Testis (tissue), 3 donors: ENCODE measurements around the gene TMEM81. TPM values are rescaled to one million over a fixed set of nuclear protein-coding genes. Genes with fewer than 3 reads are reported as not detected.

Experiments
- DNase-seq: peaks from one replicate; pipeline ENCODE4 v3.0.0-alpha.2; 2019
- H3K27ac ChIP-seq, 2 donors: fragments of 200-600 bp; sonication (generic); one replicate each; pipeline ENCODE4 v1.5.1; 2019
- H3K27me3 ChIP-seq: fragments of 200-600 bp; sonication (generic); one replicate; pipeline ENCODE4 v1.5.1; 2019
- H3K36me3 ChIP-seq: fragments of 200-600 bp; sonication (generic); one replicate; pipeline ENCODE4 v1.5.1; 2017; ENCODE audit warnings: low read depth; ENCODE audit errors: missing control alignments
- H3K4me1 ChIP-seq: fragments of 200-600 bp; sonication (generic); one replicate; pipeline ENCODE4 v1.5.1; 2019
- H3K4me3 ChIP-seq, 2 donors: fragments of 200-600 bp; sonication (generic); one replicate each; pipeline ENCODE4 v1.5.1; 2017 to 2019
- H3K9me3 ChIP-seq: fragments of 200-600 bp; sonication (generic); one replicate; pipeline ENCODE4 v1.5.1; 2017
- POLR2A ChIP-seq: fragments of 450-650 bp; IDR thresholded peaks from one replicate; pipeline ENCODE4 v1.6.1; 2017; ENCODE audit warnings: antibody characterized with exemption, mild to moderate bottlenecking, moderate library complexity
- WGBS, 2 donors: methylation state at CpG; one replicate each; pipeline ENCODE4 v1.1.5; 2018; 5-methylcytosine and 5-hydroxymethylcytosine counted together
- intact Hi-C: fragments of 100-400 bp; cut with DNase I; formaldehyde crosslinking; loops from one replicate; pipeline ENCODE4 v1.15.1; 2023; ENCODE audit warnings: low total_unique reads
- polyA plus RNA-seq: library from polyadenylated mRNA; stranded (reverse); fragments of 350-450 nt; fragmentation: Illumina TruSeq; extraction: RNeasy Lipid Tissue Mini Kit (QIAGEN cat#74804); gene quantifications from one replicate; pipeline ENCODE4 v1.2.3, GENCODE V29; 2014; ENCODE audit warnings: low read depth, low replicate concordance; ENCODE audit not compliant: insufficient read depth
- total RNA-seq, 2 donors: library from RNA; depleted of rRNA; stranded (reverse); fragments of >200 nt; gene quantifications; one replicate each; pipeline ENCODE4 v1.2.3, GENCODE V29; 2016
- TF ChIP-seq, protein P1 (sequence below), 3 experiments: fragments of 450-650 bp in 2 of 3; fragments of 200-600 bp in 1 of 3; sonication (generic) in 1 of 3; IDR thresholded peaks; one replicate each; pipeline ENCODE4 v1.5.1; 2016 to 2019; ENCODE audit warnings: antibody characterized with exemption in 3 of 3, mild to moderate bottlenecking in 2 of 3, moderate library complexity in 1 of 3

The TMEM81 gene
- total and polyA plus RNA-seq, 3 donors from 2014 or later, result 5.7 to 6.8 (median 5.9) TPM

DNA sequence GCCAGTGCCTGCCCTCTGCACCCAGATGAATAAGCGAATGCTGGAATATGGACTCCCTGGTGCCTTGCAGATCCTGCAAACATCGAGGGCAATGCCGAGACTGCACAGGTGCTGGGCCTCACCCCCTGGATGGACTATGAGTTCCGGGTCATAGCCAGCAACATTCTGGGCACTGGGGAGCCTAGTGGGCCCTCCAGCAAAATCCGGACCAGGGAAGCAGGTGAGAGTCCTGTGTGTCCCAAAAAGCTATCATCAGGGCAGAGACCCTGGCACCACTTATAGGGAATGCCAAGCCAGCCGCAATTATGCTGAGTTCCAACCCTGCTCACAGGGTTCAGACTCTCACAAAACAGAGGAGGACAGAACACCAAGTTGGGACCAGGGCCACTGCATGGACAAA lies 17.2 kb downstream of the TMEM81 start:
- Histone ChIP-seq H3K27ac (no peak overlapping the region), H3K4me3 (no peak overlapping the region), H3K4me1 (no peaks in the 10 kb centered on the region), H3K9me3 (no peaks in the 10 kb centered on the region), H3K36me3 (no peaks in the 10 kb centered on the region), H3K27me3 (no peaks in the 10 kb centered on the region)
- DNase-seq, result no peak
- TF ChIP-seq, protein P1, sequence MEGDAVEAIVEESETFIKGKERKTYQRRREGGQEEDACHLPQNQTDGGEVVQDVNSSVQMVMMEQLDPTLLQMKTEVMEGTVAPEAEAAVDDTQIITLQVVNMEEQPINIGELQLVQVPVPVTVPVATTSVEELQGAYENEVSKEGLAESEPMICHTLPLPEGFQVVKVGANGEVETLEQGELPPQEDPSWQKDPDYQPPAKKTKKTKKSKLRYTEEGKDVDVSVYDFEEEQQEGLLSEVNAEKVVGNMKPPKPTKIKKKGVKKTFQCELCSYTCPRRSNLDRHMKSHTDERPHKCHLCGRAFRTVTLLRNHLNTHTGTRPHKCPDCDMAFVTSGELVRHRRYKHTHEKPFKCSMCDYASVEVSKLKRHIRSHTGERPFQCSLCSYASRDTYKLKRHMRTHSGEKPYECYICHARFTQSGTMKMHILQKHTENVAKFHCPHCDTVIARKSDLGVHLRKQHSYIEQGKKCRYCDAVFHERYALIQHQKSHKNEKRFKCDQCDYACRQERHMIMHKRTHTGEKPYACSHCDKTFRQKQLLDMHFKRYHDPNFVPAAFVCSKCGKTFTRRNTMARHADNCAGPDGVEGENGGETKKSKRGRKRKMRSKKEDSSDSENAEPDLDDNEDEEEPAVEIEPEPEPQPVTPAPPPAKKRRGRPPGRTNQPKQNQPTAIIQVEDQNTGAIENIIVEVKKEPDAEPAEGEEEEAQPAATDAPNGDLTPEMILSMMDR (IDR thresholded peaks at IDR 0.05), result no peak
- TF ChIP-seq POLR2A, result no peak
- 90 to 95% methylated on average over 6 of the region's 6 CpGs for WGBS, 2 donors
- intact Hi-C loops, result no loop called here

- intact Hi-C loops, result no loop called here
- H3K4me3 ChIP-seq, result no peak overlapping the region
- no peaks in the 10 kb centered on the region for H3K36me3 ChIP-seq
- no peaks in the 10 kb centered on the region for H3K4me1 ChIP-seq
- TF ChIP-seq, protein P1 (IDR thresholded peaks at IDR 0.05), result no peak
- no peak for TF ChIP-seq POLR2A
- H3K9me3 ChIP-seq, result no peaks in the 10 kb centered on the region
- 72 to 81% methylated on average over 12 to 13 of the region's 13 CpGs for WGBS, 2 donors
- H3K27ac ChIP-seq, result no peak overlapping the region
- no peaks in the 10 kb centered on the region for H3K27me3 ChIP-seq
- peak; percentile 28 for DNase-seq
Measured at GRCh38 chr1:205066141-205066818, 18.0 kb downstream of the TMEM81 start.

DNA sequence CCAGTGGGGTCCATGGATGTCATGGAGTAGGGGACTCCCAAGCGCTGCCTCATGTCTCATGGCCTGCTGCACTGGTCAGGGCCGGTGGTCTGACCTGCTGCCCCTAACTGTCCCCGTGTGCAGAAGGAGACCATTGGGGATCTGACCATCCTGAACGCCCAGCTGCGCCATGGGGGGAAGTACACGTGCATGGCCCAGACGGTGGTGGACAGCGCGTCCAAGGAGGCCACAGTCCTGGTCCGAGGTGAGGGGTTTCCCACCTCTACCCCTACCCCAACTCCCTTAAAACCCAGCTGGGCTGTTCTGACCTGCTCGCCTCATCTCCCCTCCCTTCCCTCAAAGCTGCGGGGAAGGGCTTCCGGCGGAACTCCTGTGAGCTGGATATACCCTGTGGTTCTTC lies 18.6 kb downstream of the TMEM81 start:
- intact Hi-C loops, result no loop called here
- Histone ChIP-seq H3K27me3 (no peaks in the 10 kb centered on the region), H3K27ac (no peak overlapping the region), H3K9me3 (no peaks in the 10 kb centered on the region), H3K4me3 (no peak overlapping the region), H3K4me1 (no peaks in the 10 kb centered on the region), H3K36me3 (no peaks in the 10 kb centered on the region)
- TF ChIP-seq, protein P1 (IDR thresholded peaks at IDR 0.05), result no peak
- TF ChIP-seq POLR2A, result no peak
- DNase-seq, result no peak
- WGBS, 2 donors, result 84 to 90% methylated on average over 5 to 14 of the region's 14 CpGs

DNA sequence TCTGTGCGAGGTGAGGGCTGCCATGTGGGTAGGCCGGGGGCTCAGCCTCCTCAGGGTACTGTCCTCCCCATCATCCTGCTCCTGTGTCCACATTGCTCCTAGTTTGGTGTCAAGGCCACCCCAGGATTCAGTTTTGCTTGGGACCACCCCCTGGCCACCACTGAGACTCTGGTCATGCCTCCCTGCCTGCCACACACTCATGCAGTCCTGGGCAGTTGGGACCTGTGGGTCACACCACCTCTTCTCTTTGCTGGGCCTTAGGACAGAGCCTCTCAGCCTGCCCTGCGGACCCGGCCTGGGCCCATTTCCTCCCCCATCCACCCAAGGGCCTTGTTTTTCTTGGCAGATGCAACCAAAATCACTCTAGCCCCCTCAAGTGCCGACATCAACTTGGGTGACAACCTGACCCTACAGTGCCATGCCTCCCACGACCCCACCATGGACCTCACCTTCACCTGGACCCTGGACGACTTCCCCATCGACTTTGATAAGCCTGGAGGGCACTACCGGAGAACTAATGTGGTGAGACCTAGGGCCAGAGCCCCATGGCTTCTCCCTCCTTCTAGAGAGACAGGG lies 19.4 kb downstream of the TMEM81 start:
- no peak overlapping the region for H3K27ac ChIP-seq
- intact Hi-C loops, result no loop called here
- H3K4me1 ChIP-seq, result no peaks in the 10 kb centered on the region
- H3K36me3 ChIP-seq, result no peaks in the 10 kb centered on the region
- no peak overlapping the region for H3K4me3 ChIP-seq
- H3K27me3 ChIP-seq, result no peaks in the 10 kb centered on the region
- TF ChIP-seq, protein P1 (IDR thresholded peaks at IDR 0.05), result no peak
- TF ChIP-seq POLR2A, result no peak
- no peak for DNase-seq
- no peaks in the 10 kb centered on the region for H3K9me3 ChIP-seq
- 91% methylated on average over 7 to 9 of the region's 9 CpGs for WGBS, 2 donors

DNA sequence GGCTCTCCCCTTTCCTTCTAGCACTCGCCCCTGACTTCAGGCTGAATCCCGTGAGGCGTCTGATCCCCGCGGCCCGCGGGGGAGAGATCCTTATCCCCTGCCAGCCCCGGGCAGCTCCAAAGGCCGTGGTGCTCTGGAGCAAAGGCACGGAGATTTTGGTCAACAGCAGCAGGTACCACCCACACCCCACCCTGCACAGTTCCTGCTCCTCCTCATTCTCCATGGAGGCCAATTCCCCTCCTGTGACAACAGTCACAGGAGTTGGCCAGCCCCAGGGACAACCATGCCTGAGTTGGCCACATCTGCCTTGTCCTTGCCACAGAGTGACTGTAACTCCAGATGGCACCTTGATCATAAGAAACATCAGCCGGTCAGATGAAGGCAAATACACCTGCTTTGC lies 20.0 kb downstream of the TMEM81 start:
- Histone ChIP-seq H3K4me1 (no peaks in the 10 kb centered on the region), H3K36me3 (no peaks in the 10 kb centered on the region), H3K27ac (no peak overlapping the region), H3K27me3 (no peaks in the 10 kb centered on the region), H3K9me3 (no peaks in the 10 kb centered on the region), H3K4me3 (no peak overlapping the region)
- no peak for DNase-seq
- WGBS, 2 donors, result 85 to 98% methylated on average over 10 to 11 of the region's 11 CpGs
- intact Hi-C loops, result no loop called here
- TF ChIP-seq, protein P1 (IDR thresholded peaks at IDR 0.05), result no peak
- no peak for TF ChIP-seq POLR2A
